CD4-positive, alpha-beta T cell treated with Interleukin-21 for 1 hour (primary cell): ENCODE measurements around the gene TPK1.

Experiments used
- DNase-seq: peaks from one replicate; pipeline ENCODE4 v3.0.0-alpha.2; 2020

The TPK1 gene

GRCh38 chr7:144518360-144518759, 317.5 kb downstream of the TPK1 start:
- DNase-seq, result no peak

GRCh38 chr7:144517749-144518148, 318.1 kb downstream of the TPK1 start:
- DNase-seq, result peak; percentile 30

- DNase-seq, result no peak
These were observed 318.9 kb downstream of the TPK1 start for GRCh38 chr7:144516729-144517525.

- DNase-seq, result no peak
These were observed 322.5 kb downstream of the TPK1 start for GRCh38 chr7:144513334-144513733.

GRCh38 chr7:144510621-144511020, 325.2 kb downstream of the TPK1 start:
- no peak for DNase-seq

- DNase-seq, result no peak
These were observed 327.2 kb downstream of the TPK1 start for GRCh38 chr7:144508702-144509101.

- no peak for DNase-seq
These were observed 332.6 kb downstream of the TPK1 start for GRCh38 chr7:144503215-144503614.

- DNase-seq, result no peak
These were observed 335.6 kb downstream of the TPK1 start for GRCh38 chr7:144500225-144500624.

GRCh38 chr7:144497282-144497681, 338.6 kb downstream of the TPK1 start:
- DNase-seq, result no peak

GRCh38 chr7:144494355-144494754, 341.5 kb downstream of the TPK1 start:
- no peak for DNase-seq

- DNase-seq, result no peak
These were observed 346.3 kb downstream of the TPK1 start for GRCh38 chr7:144489504-144489903.

- DNase-seq, result no peak
These were observed 346.9 kb downstream of the TPK1 start for GRCh38 chr7:144488977-144489376.

- no peak for DNase-seq
These were observed 348.0 kb downstream of the TPK1 start for GRCh38 chr7:144487901-144488300.

GRCh38 chr7:144484445-144484844, 351.4 kb downstream of the TPK1 start:
- DNase-seq, result no peak

GRCh38 chr7:144483189-144483588, 352.7 kb downstream of the TPK1 start:
- no peak for DNase-seq

- DNase-seq, result no peak
These were observed 354.0 kb downstream of the TPK1 start for GRCh38 chr7:144481833-144482232.

- DNase-seq, result no peak
These were observed 358.5 kb downstream of the TPK1 start for GRCh38 chr7:144477348-144477747.

- DNase-seq, result no peak
These were observed 360.8 kb downstream of the TPK1 start for GRCh38 chr7:144474800-144475615.

- no peak for DNase-seq
These were observed 361.5 kb downstream of the TPK1 start for GRCh38 chr7:144474363-144474762.

GRCh38 chr7:144473908-144474307, 361.9 kb downstream of the TPK1 start:
- no peak for DNase-seq

- DNase-seq, result no peak
These were observed 365.8 kb downstream of the TPK1 start for GRCh38 chr7:144470078-144470477.

- no peak for DNase-seq
These were observed 366.7 kb downstream of the TPK1 start for GRCh38 chr7:144468990-144469732.

GRCh38 chr7:144459635-144460034, 376.2 kb downstream of the TPK1 start:
- no peak for DNase-seq

GRCh38 chr7:144455040-144455404, 380.8 kb downstream of the TPK1 start:
- DNase-seq, result no peak
